RWPE2 (cell line): ENCODE results near the gene NHSL2.

Source experiments
- ATAC-seq: fragments of 200-7000 bp; cut with Tn5 transposase; 3 replicates; pipeline ENCODE4 v1.9.1; 2021; ENCODE audit warnings: low read depth
- DNase-seq: peaks from one replicate; pipeline ENCODE4 v3.0.0-alpha.2; 2020; ENCODE audit warnings: low spot score
- H3K27ac ChIP-seq: fragments of 450-650 bp; 2 replicates; pipeline ENCODE4 v1.5.1; 2017; ENCODE audit warnings: mild to moderate bottlenecking; ENCODE audit not compliant: poor library complexity, severe bottlenecking
- H3K27me3 ChIP-seq: fragments of 250-450 bp; sonication (Bioruptor Pico); 2 replicates; pipeline ENCODE4 v1.5.1; 2021; ENCODE audit warnings: mild to moderate bottlenecking, moderate library complexity; ENCODE audit not compliant: insufficient read depth, poor library complexity, severe bottlenecking
- H3K36me3 ChIP-seq: fragments of 250-450 bp; sonication (Bioruptor Pico); 2 replicates; pipeline ENCODE4 v1.5.1; 2020; ENCODE audit warnings: low read depth, mild to moderate bottlenecking, moderate library complexity
- H3K4me1 ChIP-seq: fragments of 250-450 bp; sonication (Bioruptor Pico); 2 replicates; pipeline ENCODE4 v1.5.1; 2021; ENCODE audit warnings: mild to moderate bottlenecking, moderate library complexity; ENCODE audit not compliant: insufficient read depth, poor library complexity, severe bottlenecking
- H3K4me3 ChIP-seq: fragments of 250-450 bp; sonication (Bioruptor Pico); 2 replicates; pipeline ENCODE4 v1.5.1; 2021; ENCODE audit warnings: mild to moderate bottlenecking, moderate library complexity; ENCODE audit not compliant: severe bottlenecking
- H3K9me3 ChIP-seq: fragments of 250-450 bp; sonication (Bioruptor Pico); 2 replicates; pipeline ENCODE4 v1.5.1; 2021; ENCODE audit warnings: mild to moderate bottlenecking, moderate library complexity; ENCODE audit not compliant: severe bottlenecking
- TF ChIP-seq, protein P1 (sequence below): fragments of 450-650 bp; IDR thresholded peaks from one replicate; pipeline ENCODE4 v1.5.1; 2017; ENCODE audit warnings: mild to moderate bottlenecking, moderate library complexity; ENCODE audit not compliant: poor library complexity, severe bottlenecking

The NHSL2 gene

GRCh38 chrX:72133851-72134546 lies 223.4 kb downstream of the NHSL2 start:
- no peak for ATAC-seq
- TF ChIP-seq, protein P1, sequence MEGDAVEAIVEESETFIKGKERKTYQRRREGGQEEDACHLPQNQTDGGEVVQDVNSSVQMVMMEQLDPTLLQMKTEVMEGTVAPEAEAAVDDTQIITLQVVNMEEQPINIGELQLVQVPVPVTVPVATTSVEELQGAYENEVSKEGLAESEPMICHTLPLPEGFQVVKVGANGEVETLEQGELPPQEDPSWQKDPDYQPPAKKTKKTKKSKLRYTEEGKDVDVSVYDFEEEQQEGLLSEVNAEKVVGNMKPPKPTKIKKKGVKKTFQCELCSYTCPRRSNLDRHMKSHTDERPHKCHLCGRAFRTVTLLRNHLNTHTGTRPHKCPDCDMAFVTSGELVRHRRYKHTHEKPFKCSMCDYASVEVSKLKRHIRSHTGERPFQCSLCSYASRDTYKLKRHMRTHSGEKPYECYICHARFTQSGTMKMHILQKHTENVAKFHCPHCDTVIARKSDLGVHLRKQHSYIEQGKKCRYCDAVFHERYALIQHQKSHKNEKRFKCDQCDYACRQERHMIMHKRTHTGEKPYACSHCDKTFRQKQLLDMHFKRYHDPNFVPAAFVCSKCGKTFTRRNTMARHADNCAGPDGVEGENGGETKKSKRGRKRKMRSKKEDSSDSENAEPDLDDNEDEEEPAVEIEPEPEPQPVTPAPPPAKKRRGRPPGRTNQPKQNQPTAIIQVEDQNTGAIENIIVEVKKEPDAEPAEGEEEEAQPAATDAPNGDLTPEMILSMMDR: no peak

GRCh38 chrX:72137846-72138495 lies 227.3 kb downstream of the NHSL2 start:
- no peaks in the 10 kb centered on the region for H3K27me3 ChIP-seq
- no peaks in the 10 kb centered on the region for H3K36me3 ChIP-seq
- no peaks in the 10 kb centered on the region for H3K4me1 ChIP-seq
- TF ChIP-seq, protein P1: no peak
- no peak overlapping the region for H3K27ac ChIP-seq
- ATAC-seq (no peak), DNase-seq (no peak)
- no peaks in the 10 kb centered on the region for H3K9me3 ChIP-seq
- no peak overlapping the region for H3K4me3 ChIP-seq

More at GRCh38 chrX:72133851-72134546, 223.4 kb downstream of the NHSL2 start:
- Histone ChIP-seq H3K36me3 (no peaks in the 10 kb centered on the region), H3K27ac (no peak overlapping the region), H3K4me1 (no peaks in the 10 kb centered on the region), H3K9me3 (no peaks in the 10 kb centered on the region), H3K27me3 (peaks cover 8% of the 10 kb centered on the region), H3K4me3 (no peak overlapping the region)
- DNase-seq: no peak

DNA sequence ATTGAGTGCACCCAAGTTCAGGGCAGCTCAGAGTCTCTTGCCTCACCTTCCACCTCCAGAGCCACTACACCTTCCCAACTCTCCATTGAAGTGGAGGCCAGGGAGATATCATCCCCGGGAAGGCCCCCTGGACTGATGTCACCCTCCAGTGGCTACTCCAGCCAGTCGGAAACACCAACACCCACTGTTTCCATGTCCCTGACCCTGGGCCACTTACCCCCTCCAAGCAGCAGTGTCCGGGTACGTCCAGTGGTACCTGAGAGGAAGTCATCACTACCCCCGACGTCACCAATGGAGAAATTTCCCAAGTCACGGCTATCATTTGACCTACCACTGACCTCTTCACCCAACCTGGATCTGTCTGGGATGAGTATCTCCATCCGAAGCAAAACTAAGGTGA lies 228.9 kb downstream of the NHSL2 start:
- DNase-seq: no peak
- H3K27me3 ChIP-seq: no peaks in the 10 kb centered on the region
- no peak for ATAC-seq
- no peaks in the 10 kb centered on the region for H3K36me3 ChIP-seq
- TF ChIP-seq, protein P1: no peak
- no peaks in the 10 kb centered on the region for H3K4me1 ChIP-seq
- H3K4me3 ChIP-seq: no peak overlapping the region
- H3K9me3 ChIP-seq: no peaks in the 10 kb centered on the region
- H3K27ac ChIP-seq: no peak overlapping the region

- H3K36me3 ChIP-seq: no peaks in the 10 kb centered on the region
- no peaks in the 10 kb centered on the region for H3K9me3 ChIP-seq
- no peak for DNase-seq
- no peak for ATAC-seq
- TF ChIP-seq, protein P1: no peak
- H3K4me3 ChIP-seq: no peak overlapping the region
- H3K27ac ChIP-seq: no peak overlapping the region
- H3K4me1 ChIP-seq: no peaks in the 10 kb centered on the region
- no peaks in the 10 kb centered on the region for H3K27me3 ChIP-seq
Measured at GRCh38 chrX:72141372-72142004, 230.8 kb downstream of the NHSL2 start.
